ENCODE results near the gene CD27.
A peak's percentile ranks its signal among the peaks of the same experiment; 100 is the strongest.

DNA sequence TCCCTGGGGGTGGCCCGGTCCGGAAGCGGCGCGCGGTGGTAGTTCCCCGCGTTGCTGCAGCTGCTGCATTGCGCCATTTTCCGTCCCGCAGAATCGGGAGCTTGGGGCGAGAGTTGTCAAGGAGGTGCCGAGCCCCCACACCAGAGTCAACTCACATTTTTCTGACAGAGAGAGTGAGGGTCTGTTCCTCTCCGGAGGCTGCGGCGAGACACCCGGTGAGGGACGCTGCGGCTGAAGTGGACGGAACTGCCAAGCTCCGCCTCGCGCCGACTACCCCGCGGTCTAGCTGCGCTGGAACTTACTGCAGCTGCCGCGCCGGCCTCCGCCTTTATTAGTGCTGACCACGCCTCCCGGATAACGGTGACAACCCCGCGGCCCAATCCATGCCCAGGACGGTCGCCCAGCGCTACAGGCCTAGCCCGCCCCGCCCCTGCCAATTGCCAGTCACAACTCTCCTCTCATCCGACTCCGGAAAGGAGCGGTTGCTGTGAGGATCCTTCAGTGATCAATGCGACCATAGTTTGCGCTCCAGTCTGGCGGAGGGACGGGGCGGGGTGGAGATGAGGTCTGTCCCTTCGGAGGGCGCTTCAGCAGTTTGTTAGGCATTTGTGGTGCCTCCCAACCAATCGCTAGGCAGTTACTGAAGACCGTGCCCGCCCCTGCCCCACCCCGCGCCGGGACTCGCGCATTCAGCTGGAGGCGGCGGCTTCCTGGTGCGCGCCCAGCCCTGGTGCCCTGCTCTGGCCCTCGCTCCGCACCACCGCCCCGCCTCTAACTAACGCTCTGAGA lies 25.8 kb downstream of the CD27 start, which contains the start of gene VAMP1:
- TF ChIP-seq, protein P1, sequence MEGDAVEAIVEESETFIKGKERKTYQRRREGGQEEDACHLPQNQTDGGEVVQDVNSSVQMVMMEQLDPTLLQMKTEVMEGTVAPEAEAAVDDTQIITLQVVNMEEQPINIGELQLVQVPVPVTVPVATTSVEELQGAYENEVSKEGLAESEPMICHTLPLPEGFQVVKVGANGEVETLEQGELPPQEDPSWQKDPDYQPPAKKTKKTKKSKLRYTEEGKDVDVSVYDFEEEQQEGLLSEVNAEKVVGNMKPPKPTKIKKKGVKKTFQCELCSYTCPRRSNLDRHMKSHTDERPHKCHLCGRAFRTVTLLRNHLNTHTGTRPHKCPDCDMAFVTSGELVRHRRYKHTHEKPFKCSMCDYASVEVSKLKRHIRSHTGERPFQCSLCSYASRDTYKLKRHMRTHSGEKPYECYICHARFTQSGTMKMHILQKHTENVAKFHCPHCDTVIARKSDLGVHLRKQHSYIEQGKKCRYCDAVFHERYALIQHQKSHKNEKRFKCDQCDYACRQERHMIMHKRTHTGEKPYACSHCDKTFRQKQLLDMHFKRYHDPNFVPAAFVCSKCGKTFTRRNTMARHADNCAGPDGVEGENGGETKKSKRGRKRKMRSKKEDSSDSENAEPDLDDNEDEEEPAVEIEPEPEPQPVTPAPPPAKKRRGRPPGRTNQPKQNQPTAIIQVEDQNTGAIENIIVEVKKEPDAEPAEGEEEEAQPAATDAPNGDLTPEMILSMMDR (IDR thresholded peaks at IDR 0.05): peak in 2 of 3 donors; percentile 10 to 23
- peak; percentile 92 for TF ChIP-seq POLR2A (IDR thresholded peaks at IDR 0.05)
- peak; percentile 93 to 96 (median 94) for TF ChIP-seq POLR2AphosphoS5 (IDR thresholded peaks at IDR 0.05)
